Measurements from ENCODE around the gene PDZD8. TPM values are rescaled to one million over a fixed set of nuclear protein-coding genes. Genes with fewer than 3 reads are reported as not detected.

PDZD8 gene
- total RNA-seq (2021) (13.1 and 16.0 TPM in 2 replicates), Bru-seq, nascent RNA (percentile 67 among the genes with signal in this experiment), BruChase-seq, experiment 1, labeled RNA remaining after a 2-hour chase (percentile 58 among the genes with signal in this experiment), BruChase-seq, experiment 2, labeled RNA remaining after a 6-hour chase (percentile 74 among the genes with signal in this experiment)
- long read RNA-seq, full-length matches to known transcripts: 7 of 7 reads
- long read RNA-seq, partial matches to known transcripts: 0 of 7 reads
- long read RNA-seq, other reads (novel, unspliced or antisense): 0 of 7 reads

- Histone ChIP-seq H3K79me2 (ENCODE audit: low read depth) (peaks cover 45% of the 10 kb centered on the region), H3F3A (ENCODE audit: insufficient read depth, low read depth) (no peaks in the 10 kb centered on the region), H2AFZ (peak within 1 kb of the TSS; percentile 89), H3K4me1 (replicated peaks; ENCODE audit: insufficient read depth) (peaks cover 30% of the 10 kb centered on the region), H3K27me3 (ENCODE audit: insufficient read depth, low read depth) (no peaks in the 10 kb centered on the region), H4K20me1 (ENCODE audit: insufficient read depth) (peaks cover 26% of the 10 kb centered on the region), H3K9me2 (ENCODE audit: insufficient read depth) (no peaks in the 10 kb centered on the region), H3K27ac (no peak within 1 kb of the TSS), H3K36me3 (ENCODE audit: low read depth) (no peaks in the 10 kb centered on the region), H3K4me3 (peak within 1 kb of the TSS; percentile 84), H3K4me2 (peak within 1 kb of the TSS; percentile 89), H3K9me3 (ENCODE audit: insufficient read depth, low read depth) (no peaks in the 10 kb centered on the region)
- no TSS peak for BruUV-seq (replicated peaks)
- CTCF ChIA-PET: no interaction called here
- peak; percentile 69 to 79 for DNase-seq
- POLR2A ChIA-PET (ENCODE audit: unreplicated experiment): interaction anchor here (0.7 kb wide), 1 partner anchor 81 kb away, joined by 4 read pairs; no protein-coding TSS in a partner anchor
- no peak for TF ChIP-seq CTCF (conservative IDR thresholded peaks at IDR 0.05)
- TF ChIP-seq EZH2 (IDR thresholded peaks at IDR 0.05; ENCODE audit: low read depth): no peak
- intact Hi-C loops (cut with micrococcal nuclease; ENCODE audit: unreplicated experiment): no loop called here
These were observed at the start of gene PDZD8 for GRCh38 chr10:117375360-117376178. Gene PDZD8, minus strand, starts transcription at chr10:117375440. Its CDS starts 213 bp downstream, at chr10:117375227.

- H3K4me3 ChIP-seq: no peak overlapping the region
- H3K27me3 ChIP-seq (ENCODE audit: insufficient read depth, low read depth): no peaks in the 10 kb centered on the region
- no peak overlapping the region for H3K27ac ChIP-seq
- no peak overlapping the region for H3K4me2 ChIP-seq
- no peaks in the 10 kb centered on the region for H3K79me2 ChIP-seq (ENCODE audit: low read depth)
- no peak for DNase-seq
- CTCF ChIA-PET: no interaction called here
- no peaks in the 10 kb centered on the region for H3K36me3 ChIP-seq (ENCODE audit: low read depth)
- H2AFZ ChIP-seq: no peak overlapping the region
- intact Hi-C loops (cut with micrococcal nuclease; ENCODE audit: unreplicated experiment): no loop called here
- H3K9me3 ChIP-seq (ENCODE audit: insufficient read depth, low read depth): no peaks in the 10 kb centered on the region
- no TSS peak for BruUV-seq (replicated peaks)
- no peaks in the 10 kb centered on the region for H3K9me2 ChIP-seq (ENCODE audit: insufficient read depth)
- H4K20me1 ChIP-seq (ENCODE audit: insufficient read depth): no peaks in the 10 kb centered on the region
- no peaks in the 10 kb centered on the region for H3F3A ChIP-seq (ENCODE audit: insufficient read depth, low read depth)
- no peak for TF ChIP-seq EZH2 (IDR thresholded peaks at IDR 0.05; ENCODE audit: low read depth)
- no peak for TF ChIP-seq CTCF (conservative IDR thresholded peaks at IDR 0.05)
- 0 out of 2 replicates have a peak, but pooled peaks cover 9% of the 10 kb centered on the region for H3K4me1 ChIP-seq (replicated peaks; ENCODE audit: insufficient read depth)
- POLR2A ChIA-PET (ENCODE audit: unreplicated experiment): no interaction called here
These were observed 48.9 kb upstream of the PDZD8 start for GRCh38 chr10:117424171-117424570.

GRCh38 chr10:117421985-117422384, 46.7 kb upstream of the PDZD8 start:
- H4K20me1 ChIP-seq (ENCODE audit: insufficient read depth): no peaks in the 10 kb centered on the region
- ChIA-PET POLR2A (ENCODE audit: unreplicated experiment) (no interaction called here), CTCF (no interaction called here)
- no peak overlapping the region for H3K4me2 ChIP-seq
- peaks cover 4% of the 10 kb centered on the region; the same call in 1 of the 2 replicates for H3F3A ChIP-seq (ENCODE audit: insufficient read depth, low read depth)
- TF ChIP-seq CTCF (conservative IDR thresholded peaks at IDR 0.05) (no peak), EZH2 (IDR thresholded peaks at IDR 0.05; ENCODE audit: low read depth) (no peak)
- no peaks in the 10 kb centered on the region for H3K9me3 ChIP-seq (ENCODE audit: insufficient read depth, low read depth)
- no peaks in the 10 kb centered on the region for H3K27me3 ChIP-seq (ENCODE audit: insufficient read depth, low read depth)
- H3K4me3 ChIP-seq: no peak overlapping the region
- intact Hi-C loops (cut with micrococcal nuclease; ENCODE audit: unreplicated experiment): no loop called here
- peaks cover 24% of the 10 kb centered on the region for H3K4me1 ChIP-seq (replicated peaks; ENCODE audit: insufficient read depth)
- no peaks in the 10 kb centered on the region for H3K9me2 ChIP-seq (ENCODE audit: insufficient read depth)
- H3K36me3 ChIP-seq (ENCODE audit: low read depth): no peaks in the 10 kb centered on the region
- no TSS peak for BruUV-seq (replicated peaks)
- H3K79me2 ChIP-seq (ENCODE audit: low read depth): no peaks in the 10 kb centered on the region
- no peak overlapping the region for H3K27ac ChIP-seq
- DNase-seq: no peak
- no peak overlapping the region for H2AFZ ChIP-seq
